Right cardiac atrium (tissue), 5 donors: ENCODE results near the gene CHD2. TPM values are rescaled to one million over a fixed set of nuclear protein-coding genes. Genes with fewer than 3 reads are reported as not detected.

Experiments
- ATAC-seq, 2 donors: fragments of 200-7000 bp; cut with Tn5 transposase; one replicate each; pipeline versions ENCODE4 v1.8.0 to v1.9.1; 2020; ENCODE audit warnings: moderate library complexity in 2 of 2, mild to moderate bottlenecking in 1 of 2
- DNase-seq, 3 donors: peaks; one replicate each; pipeline ENCODE4 v3.0.0-alpha.2; 2020
- H3K27ac ChIP-seq: one replicate; pipeline ENCODE4 v1.5.1; 2013; ENCODE audit warnings: mild to moderate bottlenecking, low read length, control low read depth, moderate library complexity
- H3K27me3 ChIP-seq: one replicate; pipeline ENCODE4 v1.6.1; 2013; ENCODE audit not compliant: control insufficient read depth, insufficient read depth
- H3K4me1 ChIP-seq: one replicate; pipeline ENCODE4 v1.6.1; 2013; ENCODE audit warnings: low read length; ENCODE audit not compliant: control insufficient read depth, insufficient read depth
- H3K4me3 ChIP-seq: one replicate; pipeline ENCODE4 v1.5.1; 2013; ENCODE audit warnings: low read length, control low read depth
- H3K9me3 ChIP-seq: one replicate; pipeline ENCODE4 v1.6.1; 2013; ENCODE audit warnings: low read length; ENCODE audit not compliant: control insufficient read depth
- WGBS: extraction: QIAGEN DNeasy Blood & Tissue Kit; methylation state at CpG from one replicate; pipeline ENCODE4 v1.1.7; 2013; 5-methylcytosine and 5-hydroxymethylcytosine counted together
- intact Hi-C, 4 donors: fragments of 100-400 bp; cut with DNase I; formaldehyde crosslinking; loops; one replicate each; pipeline versions ENCODE4 v1.11.0 to v1.14.0; 2022 to 2023
- polyA plus RNA-seq: library from polyadenylated mRNA; stranded (reverse); fragments of 200-250 nt; gene quantifications from one replicate; pipeline ENCODE4 v1.2.3, GENCODE V29; 2013
- total RNA-seq, 4 donors: library from RNA; stranded (reverse); fragmentation: NEBNext Ultra II Directional; extraction: Animal tissue kit (Norgen Biotek cat#: 25700); gene quantifications; one replicate each; pipeline ENCODE4 v1.2.1, GENCODE V29; 2021
- donor health status: healthy with polysubstance abuse.
- donor health status: DM: no; HTN: yes; CAD: no.
- donor health status: DM: no; HTN: no; CAD: no.
- donor health status: DM: no; HTN: yes; CAD: no; lungs with severe emphysema.
- donor health status: DM: yes; HTN: yes; CAD: no.

Gene CHD2
- total and polyA plus RNA-seq, 5 donors = 28.4 to 83.6 (median 64.3) TPM

- no peaks in the 10 kb centered on the region for H3K27me3 ChIP-seq
- H3K4me3 ChIP-seq = peak overlapping the region; percentile 94
- WGBS = 5% methylated on average over 3 of the region's 3 CpGs
- no peaks in the 10 kb centered on the region for H3K9me3 ChIP-seq
- no peak overlapping the region for H3K27ac ChIP-seq
- ATAC-seq (no peak), DNase-seq (no peak)
- H3K4me1 ChIP-seq = peaks cover 9% of the 10 kb centered on the region
- intact Hi-C loops = loop anchor here in 1 of 4 donors (5.0 kb wide), 1 partner anchor 73 kb away; no protein-coding TSS in a partner anchor
Observed at GRCh38 chr15:92885224-92886041, 14.7 kb upstream of the CHD2 start.

GRCh38 chr15:92886042-92886537 lies 14.0 kb upstream of the CHD2 start:
- H3K4me3 ChIP-seq = no peak overlapping the region
- DNase-seq = no peak
- no peaks in the 10 kb centered on the region for H3K9me3 ChIP-seq
- WGBS = 6% methylated on average over 2 of the region's 2 CpGs
- H3K27me3 ChIP-seq = no peaks in the 10 kb centered on the region
- H3K27ac ChIP-seq = no peak overlapping the region
- intact Hi-C loops = loop anchor here in 1 of 4 donors (5.0 kb wide), 1 partner anchor 74 kb away; no protein-coding TSS in a partner anchor
- ATAC-seq = no peak
- peaks cover 7% of the 10 kb centered on the region for H3K4me1 ChIP-seq

GRCh38 chr15:92886815-92887214 lies 13.3 kb upstream of the CHD2 start:
- DNase-seq = no peak
- intact Hi-C loops = loop anchor here in 1 of 4 donors (5.0 kb wide), 1 partner anchor 75 kb away; no protein-coding TSS in a partner anchor
- H3K27me3 ChIP-seq = no peaks in the 10 kb centered on the region
- no peak for ATAC-seq
- no peaks in the 10 kb centered on the region for H3K9me3 ChIP-seq
- H3K27ac ChIP-seq = no peak overlapping the region
- H3K4me1 ChIP-seq = peaks cover 3% of the 10 kb centered on the region
- 38% methylated on average over 8 of the region's 8 CpGs for WGBS
- H3K4me3 ChIP-seq = peak overlapping the region; percentile 54

GRCh38 chr15:92887869-92888268 lies 12.3 kb upstream of the CHD2 start:
- Histone ChIP-seq H3K27me3 (no peaks in the 10 kb centered on the region), H3K9me3 (no peaks in the 10 kb centered on the region), H3K4me1 (peaks cover 4% of the 10 kb centered on the region), H3K4me3 (peak overlapping the region; percentile 48), H3K27ac (no peak overlapping the region)
- DNase-seq (no peak), ATAC-seq (no peak)
- 31% methylated on average over 3 of the region's 3 CpGs for WGBS
- intact Hi-C loops = loop anchor here in 1 of 4 donors (5.0 kb wide), 1 partner anchor 76 kb away; no protein-coding TSS in a partner anchor

GRCh38 chr15:92889390-92890107 lies 10.6 kb upstream of the CHD2 start:
- Histone ChIP-seq H3K9me3 (no peaks in the 10 kb centered on the region), H3K4me1 (peaks cover 4% of the 10 kb centered on the region), H3K27ac (no peak overlapping the region), H3K4me3 (no peak overlapping the region), H3K27me3 (no peaks in the 10 kb centered on the region)
- intact Hi-C loops = loop anchor here in 1 of 4 donors (5.0 kb wide), 1 partner anchor 77 kb away; no protein-coding TSS in a partner anchor
- WGBS = 79% methylated on average over 5 of the region's 5 CpGs
- no peak for ATAC-seq
- DNase-seq = no peak

GRCh38 chr15:92891533-92892200 lies 8.5 kb upstream of the CHD2 start:
- Histone ChIP-seq H3K4me1 (peaks cover 4% of the 10 kb centered on the region), H3K27ac (no peak overlapping the region), H3K9me3 (no peaks in the 10 kb centered on the region), H3K27me3 (no peaks in the 10 kb centered on the region), H3K4me3 (no peak overlapping the region)
- 79% methylated on average over 3 of the region's 3 CpGs for WGBS
- intact Hi-C loops = no loop called here
- DNase-seq = no peak
- no peak for ATAC-seq

GRCh38 chr15:92892201-92892555 lies 7.9 kb upstream of the CHD2 start:
- 93% methylated on average over 3 of the region's 3 CpGs for WGBS
- ATAC-seq (no peak), DNase-seq (no peak)
- Histone ChIP-seq H3K9me3 (no peaks in the 10 kb centered on the region), H3K4me3 (no peak overlapping the region), H3K27me3 (no peaks in the 10 kb centered on the region), H3K4me1 (peaks cover 4% of the 10 kb centered on the region), H3K27ac (no peak overlapping the region)
- intact Hi-C loops = no loop called here

- WGBS = 99% methylated on average over 2 of the region's 2 CpGs
- ATAC-seq (no peak), DNase-seq (no peak)
- Histone ChIP-seq H3K4me1 (peaks cover 4% of the 10 kb centered on the region), H3K27ac (no peak overlapping the region), H3K4me3 (no peak overlapping the region), H3K9me3 (no peaks in the 10 kb centered on the region), H3K27me3 (no peaks in the 10 kb centered on the region)
- intact Hi-C loops = no loop called here
Observed at GRCh38 chr15:92893200-92893599, 6.9 kb upstream of the CHD2 start.

GRCh38 chr15:92896561-92896960 lies 3.6 kb upstream of the CHD2 start:
- no peak overlapping the region for H3K27ac ChIP-seq

GRCh38 chr15:92897620-92898019 lies 2.5 kb upstream of the CHD2 start:
- H3K9me3 ChIP-seq = no peaks in the 10 kb centered on the region
- ATAC-seq (no peak), DNase-seq (no peak)
- intact Hi-C loops = no loop called here
- H3K27me3 ChIP-seq = no peaks in the 10 kb centered on the region
- H3K27ac ChIP-seq = no peak overlapping the region
- H3K4me3 ChIP-seq = no peak overlapping the region
- H3K4me1 ChIP-seq = peaks cover 2% of the 10 kb centered on the region
- 74% methylated on average over 1 of the region's 1 CpG for WGBS

More at GRCh38 chr15:92896561-92896960, 3.6 kb upstream of the CHD2 start:
- peaks cover 2% of the 10 kb centered on the region for H3K4me1 ChIP-seq
- ATAC-seq (no peak), DNase-seq (no peak)
- H3K4me3 ChIP-seq = no peak overlapping the region
- H3K9me3 ChIP-seq = no peaks in the 10 kb centered on the region
- intact Hi-C loops = no loop called here
- H3K27me3 ChIP-seq = no peaks in the 10 kb centered on the region
